Pulmonary artery endothelial cell (primary cell): ENCODE measurements around the gene PCDHA3. TPM values are rescaled to one million over a fixed set of nuclear protein-coding genes. Genes with fewer than 3 reads are reported as not detected.
"Not testable (repeated sequence)": the region's sequence is repeated elsewhere in the genome, so short reads cannot be mapped to it uniquely, and the experiment has no call there.

Experiments
- DNase-seq: peaks from one replicate; pipeline ENCODE4 v3.0.0-alpha.2; 2011; ENCODE audit warnings: low read depth, low spot score
- total RNA-seq: library from RNA; depleted of rRNA; stranded (reverse); fragments of >200 nt; gene quantifications from 2 replicates; pipeline ENCODE4 v1.2.3, GENCODE V29; 2014

PCDHA3 gene
- total RNA-seq, 1 donor from 2014 or later = 0.26 TPM

DNA sequence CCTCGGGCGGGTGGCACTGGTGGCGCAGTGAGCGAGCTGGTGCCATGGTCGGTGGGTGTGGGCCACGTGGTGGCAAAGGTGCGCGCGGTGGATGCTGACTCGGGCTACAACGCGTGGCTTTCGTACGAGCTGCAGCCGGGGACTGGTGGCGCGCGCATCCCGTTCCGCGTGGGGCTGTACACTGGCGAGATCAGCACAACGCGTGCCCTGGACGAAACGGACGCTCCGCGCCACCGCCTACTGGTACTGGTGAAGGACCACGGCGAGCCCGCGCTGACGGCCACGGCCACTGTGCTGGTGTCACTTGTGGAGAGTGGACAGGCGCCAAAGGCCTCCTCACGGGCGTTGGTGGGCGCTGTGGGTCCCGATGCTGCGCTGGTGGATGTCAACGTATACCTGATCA, 8.0 kb downstream of the PCDHA3 start:
- no peak for DNase-seq

DNA sequence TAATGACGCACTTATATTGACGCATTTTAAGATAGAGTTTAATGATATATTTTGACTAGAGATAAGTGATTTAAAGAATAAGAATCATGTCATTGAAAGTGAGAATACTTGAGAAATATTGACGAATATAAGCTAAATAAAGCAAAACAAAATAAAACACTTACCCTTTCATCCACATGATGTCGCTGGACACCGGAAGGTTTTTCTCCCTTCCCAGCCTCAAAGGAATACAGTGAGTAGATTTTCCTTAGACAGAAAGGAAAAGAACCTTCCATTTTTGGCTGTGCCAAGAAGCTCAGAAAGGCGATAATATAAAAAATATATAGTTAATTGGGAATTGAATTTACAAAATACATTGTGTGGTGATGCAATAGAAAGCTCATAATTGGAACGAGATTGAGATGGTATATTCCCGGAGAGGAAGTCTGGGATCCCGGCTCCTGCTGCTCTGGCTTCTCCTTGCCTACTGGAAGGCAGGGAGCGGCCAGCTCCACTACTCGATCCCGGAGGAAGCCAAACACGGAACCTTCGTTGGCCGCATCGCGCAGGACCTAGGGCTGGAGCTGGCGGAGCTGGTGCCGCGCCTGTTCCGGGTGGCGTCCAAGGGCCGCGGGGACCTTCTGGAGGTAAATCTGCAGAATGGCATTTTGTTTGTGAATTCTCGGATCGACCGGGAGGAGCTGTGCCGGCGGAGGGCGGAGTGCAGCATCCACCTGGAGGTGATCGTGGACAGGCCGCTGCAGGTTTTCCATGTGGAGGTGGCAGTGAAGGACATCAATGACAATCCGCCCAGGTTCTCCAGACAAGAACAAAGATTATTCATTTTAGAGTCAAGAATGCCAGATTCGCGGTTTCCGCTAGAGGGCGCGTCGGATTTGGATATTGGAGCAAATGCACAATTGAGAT, 20.8 kb downstream of the PCDHA3 start, which contains the start of gene PCDHA5:
Gene PCDHA5, plus strand, starts transcription at position 239 of the 906 bp plus-strand sequence.
- no peak for DNase-seq

DNA sequence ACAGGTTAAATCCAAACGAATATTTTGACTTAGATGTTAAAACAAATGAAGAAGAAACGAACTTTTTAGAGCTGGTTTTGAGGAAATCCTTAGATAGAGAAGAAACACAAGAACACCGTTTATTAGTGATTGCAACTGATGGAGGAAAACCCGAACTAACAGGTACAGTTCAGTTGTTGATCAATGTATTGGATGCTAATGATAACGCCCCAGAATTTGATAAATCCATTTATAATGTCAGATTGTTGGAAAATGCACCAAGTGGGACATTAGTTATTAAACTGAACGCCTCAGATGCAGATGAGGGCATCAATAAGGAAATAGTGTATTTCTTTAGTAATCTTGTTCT, 21.4 kb downstream of the PCDHA3 start:
- DNase-seq = no peak

DNA sequence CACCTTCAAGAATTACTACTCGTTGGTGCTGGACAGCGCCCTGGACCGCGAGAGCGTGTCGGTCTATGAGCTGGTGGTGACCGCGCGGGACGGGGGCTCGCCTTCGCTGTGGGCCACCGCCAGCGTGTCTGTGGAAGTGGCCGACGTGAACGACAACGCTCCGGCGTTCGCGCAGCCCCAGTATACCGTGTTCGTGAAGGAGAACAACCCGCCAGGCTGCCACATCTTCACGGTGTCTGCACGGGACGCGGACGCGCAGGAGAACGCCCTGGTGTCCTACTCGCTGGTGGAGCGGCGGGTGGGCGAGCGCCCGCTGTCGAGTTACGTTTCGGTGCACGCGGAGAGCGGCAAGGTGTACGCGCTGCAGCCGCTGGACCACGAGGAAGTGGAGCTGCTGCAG, 22.1 kb downstream of the PCDHA3 start:
- not testable (repeated sequence) for DNase-seq

DNA sequence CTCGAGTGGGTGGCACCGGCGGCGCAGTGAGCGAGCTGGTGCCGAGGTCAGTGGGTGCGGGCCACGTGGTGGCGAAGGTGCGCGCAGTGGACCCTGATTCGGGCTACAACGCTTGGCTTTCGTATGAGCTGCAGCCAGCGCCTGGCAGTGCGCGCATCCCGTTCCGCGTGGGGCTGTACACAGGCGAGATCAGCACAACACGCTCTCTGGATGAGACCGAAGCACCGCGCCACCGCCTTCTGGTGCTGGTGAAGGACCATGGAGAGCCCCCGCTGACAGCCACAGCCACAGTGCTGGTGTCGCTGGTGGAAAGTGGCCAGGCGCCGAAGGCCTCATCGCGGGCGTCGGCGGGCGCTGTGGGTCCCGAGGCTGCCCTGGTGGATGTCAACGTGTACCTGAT, 22.6 kb downstream of the PCDHA3 start:
- no peak for DNase-seq

DNA sequence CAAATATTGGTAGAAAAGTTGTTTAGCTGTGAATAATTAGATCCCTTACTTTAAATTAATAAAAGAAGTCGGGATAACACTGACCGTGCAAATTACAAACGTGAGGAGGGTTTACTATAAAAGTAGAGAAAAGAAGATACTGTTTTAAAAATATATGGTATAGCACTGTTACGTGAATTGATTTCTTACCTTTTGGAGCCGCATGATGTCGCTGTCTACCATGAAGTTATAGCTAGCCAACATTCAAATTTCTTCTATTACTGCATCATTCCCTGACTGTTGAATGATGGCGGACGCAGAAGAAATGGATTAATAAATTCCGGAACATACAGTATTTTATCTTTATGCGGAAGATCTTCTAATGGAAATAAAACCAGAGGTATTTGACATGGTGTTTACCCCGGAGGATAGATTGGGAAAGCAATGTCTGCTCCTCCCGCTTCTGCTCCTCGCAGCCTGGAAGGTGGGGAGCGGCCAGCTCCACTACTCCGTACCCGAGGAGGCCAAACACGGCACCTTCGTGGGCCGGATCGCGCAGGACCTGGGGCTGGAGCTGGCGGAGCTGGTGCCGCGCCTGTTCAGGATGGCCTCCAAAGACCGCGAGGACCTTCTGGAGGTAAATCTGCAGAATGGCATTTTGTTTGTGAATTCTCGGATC, 27.0 kb downstream of the PCDHA3 start, which contains the start of gene PCDHA6:
Gene PCDHA6, plus strand, starts transcription at position 257 of the 658 bp plus-strand sequence. Its CDS starts 132 bp downstream, at position 389.
- DNase-seq = no peak

DNA sequence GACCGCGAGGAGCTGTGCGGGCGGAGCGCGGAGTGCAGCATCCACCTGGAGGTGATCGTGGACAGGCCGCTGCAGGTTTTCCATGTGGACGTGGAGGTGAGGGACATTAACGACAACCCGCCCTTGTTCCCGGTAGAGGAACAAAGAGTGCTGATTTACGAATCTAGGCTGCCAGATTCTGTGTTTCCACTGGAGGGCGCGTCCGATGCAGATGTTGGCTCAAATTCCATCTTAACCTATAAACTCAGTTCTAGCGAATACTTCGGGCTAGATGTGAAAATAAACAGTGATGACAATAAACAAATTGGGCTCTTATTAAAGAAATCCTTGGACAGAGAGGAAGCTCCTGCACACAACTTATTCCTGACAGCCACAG, 27.5 kb downstream of the PCDHA3 start:
- no peak for DNase-seq

DNA sequence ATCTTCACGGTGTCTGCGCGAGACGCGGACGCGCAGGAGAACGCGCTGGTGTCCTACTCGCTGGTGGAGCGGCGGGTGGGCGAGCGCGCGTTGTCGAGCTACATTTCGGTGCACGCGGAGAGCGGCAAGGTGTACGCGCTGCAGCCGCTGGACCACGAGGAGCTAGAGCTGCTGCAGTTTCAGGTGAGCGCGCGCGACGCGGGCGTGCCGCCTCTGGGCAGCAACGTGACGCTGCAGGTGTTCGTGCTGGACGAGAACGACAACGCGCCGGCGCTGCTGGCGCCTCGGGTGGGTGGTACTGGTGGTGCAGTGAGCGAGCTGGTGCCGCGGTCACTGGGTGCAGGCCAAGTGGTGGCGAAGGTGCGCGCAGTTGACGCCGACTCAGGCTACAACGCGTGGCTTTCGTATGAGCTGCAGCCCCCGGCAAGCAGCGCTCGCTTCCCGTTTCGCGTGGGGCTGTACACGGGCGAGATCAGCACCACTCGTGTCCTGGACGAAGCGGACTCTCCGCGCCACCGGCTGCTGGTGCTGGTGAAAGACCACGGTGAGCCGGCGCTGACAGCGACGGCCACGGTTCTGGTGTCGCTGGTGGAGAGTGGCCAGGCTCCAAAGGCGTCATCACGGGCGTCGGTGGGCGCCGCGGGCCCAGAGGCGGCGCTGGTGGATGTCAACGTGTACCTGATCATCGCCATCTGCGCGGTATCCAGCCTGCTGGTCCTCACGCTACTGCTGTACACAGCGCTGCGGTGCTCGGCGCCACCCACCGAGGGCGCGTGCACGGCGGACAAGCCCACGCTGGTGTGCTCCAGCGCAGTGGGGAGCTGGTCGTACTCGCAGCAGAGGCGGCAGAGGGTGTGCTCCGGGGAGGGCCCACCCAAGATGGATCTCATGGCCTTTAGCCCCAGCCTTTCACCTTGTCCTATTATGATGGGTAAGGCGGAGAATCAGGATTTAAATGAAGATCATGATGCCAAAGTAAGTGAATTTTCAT, 28.9 kb downstream of the PCDHA3 start:
- not testable (repeated sequence) for DNase-seq

DNA sequence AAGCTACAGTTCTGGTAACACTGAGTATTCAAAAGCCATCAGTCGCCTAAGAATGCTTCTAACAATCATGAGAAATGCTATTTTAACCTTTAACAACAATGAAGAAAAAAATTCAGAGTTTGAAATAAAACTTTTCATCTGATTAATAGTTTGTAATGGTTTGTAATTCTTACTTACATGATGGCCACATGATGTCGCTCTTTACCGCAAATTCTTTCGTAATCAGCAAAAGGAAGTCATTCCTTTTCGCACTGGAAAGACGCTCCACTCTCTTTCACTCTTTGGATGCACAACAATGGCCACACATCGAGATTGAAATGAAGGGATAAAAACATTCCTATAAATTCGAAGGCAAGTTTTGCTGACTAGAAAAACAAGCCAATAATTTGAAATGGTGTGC, 33.1 kb downstream of the PCDHA3 start, which contains the start of gene PCDHA7:
Gene PCDHA7, plus strand, starts transcription at position 277 of the 400 bp plus-strand sequence. Its CDS starts 115 bp downstream, at position 392.
- DNase-seq = no peak

DNA sequence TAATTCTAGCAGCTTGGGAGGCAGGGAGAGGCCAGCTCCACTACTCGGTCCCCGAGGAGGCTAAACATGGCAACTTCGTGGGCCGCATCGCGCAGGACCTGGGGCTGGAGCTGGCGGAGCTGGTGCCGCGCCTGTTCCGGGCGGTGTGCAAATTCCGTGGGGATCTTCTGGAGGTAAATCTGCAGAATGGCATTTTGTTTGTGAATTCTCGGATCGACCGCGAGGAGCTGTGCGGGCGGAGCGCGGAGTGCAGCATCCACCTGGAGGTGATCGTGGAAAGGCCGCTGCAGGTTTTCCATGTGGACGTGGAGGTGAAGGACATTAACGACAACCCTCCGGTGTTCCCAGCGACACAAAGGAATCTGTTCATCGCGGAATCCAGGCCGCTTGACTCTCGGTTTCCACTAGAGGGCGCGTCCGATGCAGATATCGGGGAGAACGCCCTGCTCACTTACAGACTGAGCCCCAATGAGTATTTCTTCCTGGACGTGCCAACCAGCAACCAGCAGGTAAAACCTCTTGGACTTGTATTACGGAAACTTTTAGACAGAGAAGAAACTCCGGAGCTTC, 33.7 kb downstream of the PCDHA3 start:
- not testable (repeated sequence) for DNase-seq

DNA sequence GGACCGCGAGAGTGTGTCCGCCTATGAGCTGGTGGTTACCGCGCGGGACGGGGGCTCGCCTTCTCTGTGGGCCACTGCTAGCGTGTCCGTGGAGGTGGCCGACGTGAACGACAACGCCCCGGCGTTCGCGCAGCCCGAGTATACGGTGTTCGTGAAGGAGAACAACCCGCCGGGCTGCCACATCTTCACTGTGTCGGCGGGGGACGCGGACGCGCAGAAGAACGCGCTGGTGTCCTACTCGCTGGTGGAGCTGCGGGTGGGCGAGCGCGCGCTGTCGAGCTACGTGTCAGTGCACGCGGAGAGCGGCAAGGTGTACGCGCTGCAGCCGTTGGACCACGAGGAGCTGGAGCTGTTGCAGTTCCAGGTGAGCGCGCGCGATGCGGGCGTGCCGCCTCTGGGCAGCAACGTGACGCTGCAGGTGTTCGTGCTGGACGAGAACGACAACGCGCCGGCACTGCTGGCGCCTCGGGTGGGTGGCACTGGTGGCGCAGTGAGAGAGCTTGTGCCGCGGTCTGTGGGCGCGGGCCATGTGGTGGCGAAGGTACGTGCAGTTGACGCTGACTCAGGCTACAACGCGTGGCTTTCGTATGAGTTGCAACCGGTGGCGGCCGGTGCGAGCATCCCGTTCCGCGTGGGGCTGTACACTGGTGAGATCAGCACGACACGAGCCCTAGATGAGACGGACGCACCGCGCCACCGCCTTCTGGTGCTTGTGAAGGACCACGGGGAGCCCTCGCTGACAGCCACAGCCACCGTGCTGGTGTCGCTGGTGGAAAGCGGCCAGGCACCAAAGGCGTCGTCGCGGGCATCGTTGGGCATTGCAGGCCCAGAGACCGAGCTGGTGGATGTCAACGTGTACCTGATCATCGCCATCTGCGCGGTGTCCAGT, 35.0 kb downstream of the PCDHA3 start:
- DNase-seq = no peak

DNA sequence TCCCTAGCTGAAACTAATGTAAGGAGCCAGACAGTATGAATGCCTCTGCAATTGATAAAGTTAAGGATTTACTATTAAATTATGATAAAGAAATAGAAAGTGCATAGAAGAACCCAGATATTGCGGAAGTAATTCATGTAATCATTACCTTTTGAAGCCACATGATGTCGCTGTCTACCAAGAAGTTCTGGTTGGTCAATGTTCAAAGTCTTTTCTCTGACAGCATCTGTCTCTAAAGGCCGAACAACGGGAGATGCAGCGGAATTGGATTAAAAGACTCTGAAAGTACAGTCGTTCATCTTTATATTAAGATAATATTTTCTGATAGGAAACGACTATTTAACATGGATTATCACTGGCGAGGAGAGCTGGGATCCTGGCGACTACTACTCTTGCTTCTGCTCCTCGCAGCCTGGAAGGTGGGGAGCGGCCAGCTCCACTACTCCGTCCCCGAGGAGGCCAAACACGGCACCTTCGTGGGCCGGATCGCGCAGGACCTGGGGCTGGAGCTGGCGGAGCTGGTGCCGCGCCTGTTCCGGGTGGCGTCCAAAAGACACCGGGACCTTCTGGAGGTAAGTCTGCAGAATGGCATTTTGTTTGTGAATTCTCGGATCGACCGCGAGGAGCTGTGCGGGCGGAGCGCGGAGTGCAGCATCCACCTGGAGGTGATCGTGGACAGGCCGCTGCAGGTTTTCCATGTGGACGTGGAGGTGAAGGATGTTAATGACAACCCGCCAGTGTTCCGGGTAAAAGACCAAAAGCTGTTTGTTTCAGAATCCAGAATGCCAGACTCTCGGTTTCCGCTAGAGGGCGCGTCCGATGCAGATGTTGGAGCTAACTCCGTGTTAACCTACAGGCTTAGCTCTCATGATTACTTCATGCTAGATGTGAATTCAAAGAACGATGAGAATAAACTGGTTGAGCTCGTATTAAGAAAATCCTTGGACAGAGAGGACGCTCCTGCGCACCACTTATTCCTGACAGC, 40.4 kb downstream of the PCDHA3 start, which contains the start of gene PCDHA8:
Gene PCDHA8, plus strand, starts transcription at position 210 of the 985 bp plus-strand sequence. Its CDS starts 135 bp downstream, at position 345.
- DNase-seq = no peak

DNA sequence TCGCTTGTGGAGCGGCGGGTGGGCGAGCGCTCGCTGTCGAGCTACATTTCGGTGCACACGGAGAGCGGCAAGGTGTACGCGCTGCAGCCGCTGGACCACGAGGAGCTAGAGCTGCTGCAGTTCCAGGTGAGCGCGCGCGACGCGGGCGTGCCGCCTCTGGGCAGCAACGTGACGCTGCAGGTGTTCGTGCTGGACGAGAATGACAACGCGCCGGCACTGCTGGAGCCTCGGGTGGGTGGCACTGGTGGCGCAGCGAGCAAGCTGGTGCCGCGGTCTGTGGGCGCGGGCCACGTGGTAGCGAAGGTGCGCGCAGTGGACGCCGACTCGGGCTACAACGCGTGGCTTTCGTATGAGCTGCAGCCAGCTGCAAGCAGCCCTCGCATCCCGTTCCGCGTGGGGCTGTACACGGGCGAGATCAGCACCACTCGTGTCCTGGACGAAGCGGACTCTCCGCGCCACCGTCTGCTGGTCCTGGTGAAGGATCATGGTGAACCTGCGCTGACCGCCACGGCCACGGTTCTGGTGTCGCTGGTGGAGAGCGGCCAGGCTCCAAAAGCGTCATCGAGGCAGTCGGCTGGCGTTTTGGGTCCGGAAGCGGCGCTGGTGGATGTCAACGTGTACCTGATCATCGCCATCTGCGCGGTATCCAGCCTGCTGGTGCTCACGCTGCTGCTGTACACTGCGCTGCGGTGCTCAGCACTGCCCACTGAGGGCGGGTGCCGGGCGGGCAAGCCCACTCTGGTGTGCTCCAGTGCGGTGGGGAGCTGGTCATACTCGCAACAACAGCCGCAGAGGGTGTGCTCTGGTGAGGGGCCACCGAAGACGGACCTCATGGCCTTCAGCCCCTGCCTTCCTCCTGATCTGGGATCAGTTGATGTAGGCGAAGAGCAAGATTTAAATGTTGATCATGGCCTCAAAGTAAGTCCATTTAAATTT, 42.2 kb downstream of the PCDHA3 start:
- no peak for DNase-seq

DNA sequence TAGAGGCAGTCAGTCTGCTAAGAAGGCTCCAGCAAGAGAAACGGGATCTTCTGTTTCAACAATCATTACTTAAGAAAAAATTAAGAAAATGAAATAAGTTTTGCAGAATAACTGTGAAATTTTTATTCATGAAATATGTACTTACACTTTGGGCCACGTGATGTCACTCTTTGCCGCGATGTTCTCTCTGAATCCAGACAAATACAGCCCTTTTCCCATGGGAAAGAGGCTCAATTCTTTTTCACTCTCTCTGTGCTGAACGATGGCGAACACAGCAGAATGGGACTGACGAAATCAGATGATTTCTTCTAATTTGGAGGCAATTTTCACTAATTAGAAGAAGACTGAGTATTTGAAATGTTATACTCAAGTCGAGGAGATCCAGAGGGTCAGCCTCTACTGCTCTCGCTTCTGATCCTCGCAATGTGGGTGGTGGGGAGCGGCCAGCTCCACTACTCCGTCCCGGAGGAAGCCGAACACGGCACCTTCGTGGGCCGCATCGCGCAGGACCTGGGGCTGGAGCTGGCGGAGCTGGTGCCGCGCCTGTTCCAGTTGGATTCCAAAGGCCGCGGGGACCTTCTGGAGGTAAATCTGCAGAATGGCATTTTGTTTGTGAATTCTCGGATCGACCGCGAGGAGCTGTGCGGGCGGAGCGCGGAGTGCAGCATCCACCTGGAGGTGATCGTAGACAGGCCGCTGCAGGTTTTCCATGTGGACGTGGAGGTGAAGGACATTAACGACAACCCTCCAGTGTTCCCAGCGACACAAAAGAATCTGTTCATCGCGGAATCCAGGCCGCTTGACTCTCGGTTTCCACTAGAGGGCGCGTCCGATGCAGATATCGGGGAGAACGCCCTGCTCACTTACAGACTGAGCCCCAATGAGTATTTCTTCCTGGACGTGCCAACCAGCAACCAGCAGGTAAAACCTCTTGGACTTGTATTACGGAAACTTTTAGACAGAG, 47.6 kb downstream of the PCDHA3 start, which contains the start of gene PCDHA9:
Gene PCDHA9, plus strand, starts transcription at position 244 of the 964 bp plus-strand sequence. Its CDS starts 114 bp downstream, at position 358.
- DNase-seq = not testable (repeated sequence)

DNA sequence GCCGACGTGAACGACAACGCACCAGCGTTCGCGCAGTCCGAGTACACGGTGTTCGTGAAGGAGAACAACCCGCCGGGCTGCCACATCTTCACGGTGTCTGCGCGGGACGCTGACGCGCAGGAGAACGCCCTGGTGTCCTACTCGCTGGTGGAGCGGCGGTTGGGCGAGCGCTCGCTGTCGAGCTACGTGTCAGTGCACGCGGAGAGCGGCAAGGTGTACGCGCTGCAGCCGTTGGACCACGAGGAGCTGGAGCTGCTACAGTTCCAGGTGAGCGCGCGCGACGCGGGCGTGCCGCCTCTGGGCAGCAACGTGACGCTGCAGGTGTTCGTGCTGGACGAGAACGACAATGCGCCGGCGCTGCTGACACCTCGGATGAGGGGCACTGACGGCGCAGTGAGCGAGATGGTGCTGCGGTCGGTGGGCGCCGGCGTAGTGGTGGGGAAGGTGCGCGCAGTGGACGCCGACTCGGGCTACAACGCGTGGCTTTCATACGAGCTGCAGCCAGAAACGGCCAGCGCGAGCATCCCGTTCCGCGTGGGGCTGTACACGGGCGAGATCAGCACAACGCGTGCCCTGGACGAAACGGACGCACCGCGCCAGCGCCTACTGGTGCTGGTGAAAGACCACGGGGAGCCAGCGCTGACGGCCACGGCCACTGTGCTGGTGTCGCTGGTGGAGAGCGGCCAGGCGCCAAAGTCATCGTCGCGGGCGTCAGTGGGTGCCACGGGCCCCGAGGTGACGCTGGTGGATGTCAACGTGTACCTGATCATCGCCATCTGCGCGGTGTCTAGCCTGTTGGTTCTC, 49.2 kb downstream of the PCDHA3 start:
- DNase-seq = not testable (repeated sequence)
